Calu3 (cell line): ENCODE measurements around the gene OR51E1. TPM values are rescaled to one million over a fixed set of nuclear protein-coding genes. Genes with fewer than 3 reads are reported as not detected.

Source experiments
- BruUV-seq: library from RNA; stranded (reverse); fragments of 400-500 nt; replicated peaks from 2 replicates; lab custom pipeline; 2021; lab: Mats Ljungman, UMichigan
- CTCF ChIA-PET: fragments of 300-600 bp; sonication (Branson Sonifier 250); formaldehyde crosslinking; loops from one replicate; lab custom pipeline; 2022; ENCODE audit warnings: antibody characterized with exemption; lab: Charles Lee
- DNase-seq: peaks from one replicate; pipeline ENCODE4 v3.0.0; 2022
- H3K27ac Mint-ChIP-seq: one replicate; pipeline ENCODE4 v1.8.0; 2022; ENCODE audit warnings: mixed read lengths; ENCODE audit not compliant: unreplicated experiment
- H3K27me3 Mint-ChIP-seq: one replicate; pipeline ENCODE4 v1.8.0; 2022; ENCODE audit warnings: mixed read lengths; ENCODE audit not compliant: unreplicated experiment
- H3K36me3 Mint-ChIP-seq: one replicate; pipeline ENCODE4 v1.8.0; 2022; ENCODE audit warnings: mild to moderate bottlenecking, moderate library complexity, mixed read lengths; ENCODE audit not compliant: insufficient read depth, unreplicated experiment
- H3K4me1 Mint-ChIP-seq: one replicate; pipeline ENCODE4 v1.8.0; 2022; ENCODE audit warnings: mild to moderate bottlenecking, low read depth, mixed read lengths; ENCODE audit not compliant: unreplicated experiment
- H3K4me3 Mint-ChIP-seq: one replicate; pipeline ENCODE4 v1.8.0; 2022; ENCODE audit warnings: mild to moderate bottlenecking, low read depth, moderate library complexity, mixed read lengths; ENCODE audit not compliant: unreplicated experiment
- H3K9me3 Mint-ChIP-seq: one replicate; pipeline ENCODE4 v1.8.0; 2022; ENCODE audit warnings: low read depth, mixed read lengths; ENCODE audit not compliant: unreplicated experiment
- intact Hi-C: fragments of 100-400 bp; cut with micrococcal nuclease; formaldehyde crosslinking; loops from one replicate; pipeline ENCODE4 v1.10.0; 2022; ENCODE audit not compliant: unreplicated experiment
- total RNA-seq: library from RNA; stranded (reverse); gene quantifications from 2 replicates; pipeline ENCODE4 v1.2.3, GENCODE V29; 2022
- TF ChIP-seq, protein P1 (sequence below): fragments of 200-600 bp; IDR thresholded peaks from one replicate; pipeline ENCODE4 v1.8.0; 2022; ENCODE audit warnings: antibody characterized with exemption; ENCODE audit not compliant: unreplicated experiment

Gene OR51E1
- total RNA-seq, 1 experiment from 2014 or later: not detected

DNA sequence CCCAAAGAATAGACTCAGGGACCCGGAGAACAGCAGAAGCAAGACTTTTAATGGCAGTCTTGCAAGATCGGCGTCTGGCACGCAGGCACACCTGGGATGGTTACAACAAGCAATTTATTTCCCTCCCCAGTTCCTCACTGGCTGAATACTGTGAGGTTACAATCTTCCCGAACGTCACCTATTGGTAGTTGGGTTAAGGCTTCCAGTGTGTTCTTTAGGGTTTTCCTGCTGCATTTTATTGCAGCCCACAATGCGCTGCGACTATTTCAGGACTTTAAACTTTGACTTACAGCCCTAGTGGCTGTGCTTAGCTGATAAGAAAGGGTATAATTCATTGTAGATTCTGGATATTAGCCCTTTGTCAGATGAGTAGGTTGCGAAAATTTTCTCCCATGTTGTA is 24.3 kb upstream of the OR51E1 start:
- intact Hi-C loops: no loop called here
- CTCF ChIA-PET: no interaction called here

DNA sequence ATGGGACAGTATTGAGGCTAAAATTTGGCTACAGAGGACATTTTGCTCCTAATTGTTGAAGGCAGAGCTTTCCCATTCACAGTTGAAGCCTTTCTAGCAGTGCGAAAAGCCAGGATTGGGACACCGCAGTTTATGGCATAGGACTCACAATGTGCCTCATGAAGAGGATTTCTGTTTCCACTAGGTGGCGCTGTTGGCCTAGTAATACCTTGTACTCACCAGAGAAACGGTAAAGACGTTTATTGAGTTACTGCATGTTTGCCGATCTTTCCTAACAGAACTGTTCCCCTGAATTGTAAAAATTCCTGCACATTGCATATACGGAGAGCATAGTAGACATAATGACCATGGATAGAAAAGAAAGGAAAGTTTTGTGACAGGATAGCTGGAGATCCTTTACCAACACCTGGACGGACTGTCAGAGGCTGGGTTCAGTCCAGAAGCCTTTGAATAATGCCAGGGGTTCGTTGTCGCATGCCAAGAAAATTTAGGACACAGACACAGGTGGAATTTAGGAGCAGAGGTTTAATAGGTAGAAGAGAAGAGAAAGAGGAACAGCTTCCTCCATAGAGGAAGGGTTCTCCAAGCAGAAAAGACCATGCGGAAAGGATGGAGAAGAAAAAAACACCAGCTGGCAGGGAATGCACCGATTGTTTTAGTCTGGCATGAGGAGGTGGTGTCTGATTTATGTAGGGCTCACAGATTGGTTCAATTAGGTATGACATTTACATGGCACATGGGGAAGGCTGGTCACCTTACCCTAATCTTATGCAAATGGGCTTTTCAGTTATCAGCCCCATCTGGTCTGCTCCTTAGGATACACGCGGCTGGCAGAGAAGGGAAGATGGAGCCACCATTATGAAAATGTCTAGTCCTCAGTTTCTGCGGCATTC is 17.3 kb upstream of the OR51E1 start:
- Mint-ChIP-seq H3K9me3 (peaks cover 4% of the 10 kb centered on the region), H3K36me3 (no peaks in the 10 kb centered on the region), H3K27me3 (peaks cover 64% of the 10 kb centered on the region), H3K4me1 (peaks cover 8% of the 10 kb centered on the region), H3K4me3 (no peak overlapping the region), H3K27ac (no peak overlapping the region)
- intact Hi-C loops: loop anchor here (1.0 to 5.0 kb wide), 4 partner anchors 378 to 1181 kb away; partner anchors contain the start of gene OR52N2
- BruUV-seq: no TSS peak
- TF ChIP-seq, protein P1, sequence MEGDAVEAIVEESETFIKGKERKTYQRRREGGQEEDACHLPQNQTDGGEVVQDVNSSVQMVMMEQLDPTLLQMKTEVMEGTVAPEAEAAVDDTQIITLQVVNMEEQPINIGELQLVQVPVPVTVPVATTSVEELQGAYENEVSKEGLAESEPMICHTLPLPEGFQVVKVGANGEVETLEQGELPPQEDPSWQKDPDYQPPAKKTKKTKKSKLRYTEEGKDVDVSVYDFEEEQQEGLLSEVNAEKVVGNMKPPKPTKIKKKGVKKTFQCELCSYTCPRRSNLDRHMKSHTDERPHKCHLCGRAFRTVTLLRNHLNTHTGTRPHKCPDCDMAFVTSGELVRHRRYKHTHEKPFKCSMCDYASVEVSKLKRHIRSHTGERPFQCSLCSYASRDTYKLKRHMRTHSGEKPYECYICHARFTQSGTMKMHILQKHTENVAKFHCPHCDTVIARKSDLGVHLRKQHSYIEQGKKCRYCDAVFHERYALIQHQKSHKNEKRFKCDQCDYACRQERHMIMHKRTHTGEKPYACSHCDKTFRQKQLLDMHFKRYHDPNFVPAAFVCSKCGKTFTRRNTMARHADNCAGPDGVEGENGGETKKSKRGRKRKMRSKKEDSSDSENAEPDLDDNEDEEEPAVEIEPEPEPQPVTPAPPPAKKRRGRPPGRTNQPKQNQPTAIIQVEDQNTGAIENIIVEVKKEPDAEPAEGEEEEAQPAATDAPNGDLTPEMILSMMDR: peak; percentile 73
- peak; percentile 77 for DNase-seq
- CTCF ChIA-PET: interaction anchor here (0.8 kb wide), 1 partner anchor 10 kb away, joined by 3 read pairs; the partner anchor contains the start of gene OR51D1

More for the DNA sequence above, 24.3 kb upstream of the OR51E1 start:
- peaks cover 5% of the 10 kb centered on the region for H3K36me3 Mint-ChIP-seq
- no peak overlapping the region for H3K27ac Mint-ChIP-seq
- no peak overlapping the region for H3K4me3 Mint-ChIP-seq
- no TSS peak for BruUV-seq
- no peaks in the 10 kb centered on the region for H3K9me3 Mint-ChIP-seq
- peaks cover 29% of the 10 kb centered on the region for H3K27me3 Mint-ChIP-seq
- TF ChIP-seq, protein P1: no peak
- no peaks in the 10 kb centered on the region for H3K4me1 Mint-ChIP-seq
- no peak for DNase-seq

DNA sequence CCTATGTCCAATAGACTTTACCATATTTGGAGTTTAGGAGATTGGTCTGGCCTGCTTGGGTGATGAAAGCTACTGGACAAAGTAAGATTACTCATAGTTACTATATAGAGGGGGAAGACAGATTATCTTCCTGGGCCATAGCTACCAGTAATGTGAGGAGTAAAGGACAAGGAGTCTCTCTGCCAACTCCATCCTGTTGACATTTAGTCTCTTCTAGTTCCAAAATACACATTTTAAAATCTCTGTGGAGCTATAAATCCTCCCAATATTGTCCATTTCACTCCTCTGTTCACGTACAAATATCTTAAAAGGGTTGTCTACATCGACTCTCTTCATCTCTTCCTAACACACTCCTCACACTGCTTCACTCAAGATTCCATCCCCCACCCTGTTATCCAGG is 7.6 kb upstream of the OR51E1 start:
- no peak overlapping the region for H3K27ac Mint-ChIP-seq
- DNase-seq: no peak
- CTCF ChIA-PET: interaction anchor here (1.1 to 2.8 kb wide), 4 partner anchors 9 to 449 kb away, joined by 3 to 25 read pairs (median 6); no protein-coding TSS in a partner anchor
- TF ChIP-seq, protein P1: no peak
- no peaks in the 10 kb centered on the region for H3K36me3 Mint-ChIP-seq
- no peak overlapping the region for H3K4me3 Mint-ChIP-seq
- no peaks in the 10 kb centered on the region for H3K4me1 Mint-ChIP-seq
- H3K27me3 Mint-ChIP-seq: peaks cover 18% of the 10 kb centered on the region
- no peaks in the 10 kb centered on the region for H3K9me3 Mint-ChIP-seq
- intact Hi-C loops: loop anchor here (2.0 kb wide), 2 partner anchors 37 to 183 kb away; no protein-coding TSS in a partner anchor
- no TSS peak for BruUV-seq

DNA sequence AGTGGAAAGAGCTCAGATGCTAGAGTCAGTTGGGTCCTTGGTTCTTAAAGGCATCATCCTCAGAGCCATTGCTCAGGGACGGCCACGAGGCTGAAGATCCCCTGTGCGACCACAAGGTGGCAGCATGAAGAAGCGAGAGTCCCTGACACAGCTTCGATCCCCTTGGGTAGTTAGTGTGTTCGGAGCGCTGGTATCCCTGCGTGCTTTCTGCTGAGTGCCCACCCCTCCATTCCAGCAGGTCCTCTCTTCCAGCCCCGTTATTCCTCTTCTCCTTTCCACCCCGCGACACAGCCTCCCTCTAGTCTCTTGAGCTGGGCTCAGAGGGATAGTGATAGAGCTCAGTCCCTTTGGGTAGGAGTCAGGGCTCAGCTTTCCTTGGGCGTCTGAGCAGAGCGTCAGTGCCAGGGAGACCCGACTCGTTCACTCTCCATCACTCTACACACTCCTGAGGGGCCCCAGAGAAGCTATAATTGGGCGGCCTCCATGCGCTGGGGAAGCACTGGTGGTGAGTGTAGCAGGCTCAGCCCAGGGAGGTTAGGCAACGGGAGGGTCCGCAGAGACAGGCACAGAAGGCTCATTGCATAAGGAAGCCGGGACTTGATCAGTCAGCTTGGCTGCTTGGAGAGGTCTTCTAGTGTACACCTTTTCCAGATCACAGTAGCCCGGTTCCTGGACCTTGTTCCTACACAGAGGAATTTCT is 6.7 kb upstream of the OR51E1 start, which contains the start of gene OR51D1:
Gene OR51D1 (plus strand): TSS at position 516 of the 700 bp plus-strand sequence. CDS start 2,314 bp downstream, outside the sequence.
- H3K4me1 Mint-ChIP-seq: no peaks in the 10 kb centered on the region
- DNase-seq: peak; percentile 80
- TF ChIP-seq, protein P1: peak; percentile 83
- no TSS peak for BruUV-seq
- no peak within 1 kb of the TSS for H3K4me3 Mint-ChIP-seq
- CTCF ChIA-PET: interaction anchor here (0.7 to 2.8 kb wide), 6 partner anchors 9 to 450 kb away, joined by 3 to 25 read pairs (median 4); no protein-coding TSS in a partner anchor
- H3K9me3 Mint-ChIP-seq: no peaks in the 10 kb centered on the region
- intact Hi-C loops: loop anchor here (1.0 to 2.0 kb wide), 4 partner anchors 36 to 367 kb away; no protein-coding TSS in a partner anchor
- H3K27ac Mint-ChIP-seq: no peak within 1 kb of the TSS
- H3K36me3 Mint-ChIP-seq: no peaks in the 10 kb centered on the region
- peaks cover 25% of the 10 kb centered on the region for H3K27me3 Mint-ChIP-seq
